Mesenteric fat pad (tissue), 1 donor: Measurements from ENCODE around the gene KIAA1958. TPM values are rescaled to one million over a fixed set of nuclear protein-coding genes. Genes with fewer than 3 reads are reported as not detected.
"Not testable (repeated sequence)": the region's sequence is repeated elsewhere in the genome, so short reads cannot be mapped to it uniquely, and the experiment has no call there.

Source experiments
- DNase-seq: peaks from one replicate; pipeline ENCODE4 v3.0.0-alpha.2; 2020; ENCODE audit warnings: low spot score
- total RNA-seq: library from RNA; stranded (reverse); fragmentation: NEBNext Ultra II Directional; extraction: Animal tissue kit (Norgen Biotek cat#: 25700); gene quantifications from one replicate; pipeline ENCODE4 v1.2.1, GENCODE V29; 2021
- donor health status: DM: yes; HTN: yes; CAD: no.

The KIAA1958 gene
- total RNA-seq, 1 donor from 2014 or later = 6.1 TPM

DNA sequence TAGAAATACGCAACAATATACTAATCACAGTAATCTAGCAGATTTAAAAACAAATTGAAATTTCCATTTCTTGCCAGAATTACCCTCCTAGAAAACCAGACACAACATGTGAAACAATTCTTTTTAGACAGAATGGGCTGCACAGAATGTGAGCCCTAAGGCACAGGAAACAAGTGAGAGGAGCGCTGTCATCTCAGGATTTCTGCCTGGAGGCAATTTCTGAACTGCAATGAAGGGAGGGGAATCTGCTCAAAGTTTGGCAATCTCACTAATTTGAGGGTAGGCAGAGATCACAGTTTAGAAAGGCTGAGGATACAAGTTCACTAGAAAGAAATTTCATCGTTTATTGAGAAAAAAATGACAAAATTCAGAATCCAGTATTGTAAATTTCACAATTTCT, 161.0 kb downstream of the KIAA1958 start:
- DNase-seq = no peak

- DNase-seq = no peak
These were observed 162.0 kb downstream of the KIAA1958 start for GRCh38 chr9:112648624-112649023.

DNA sequence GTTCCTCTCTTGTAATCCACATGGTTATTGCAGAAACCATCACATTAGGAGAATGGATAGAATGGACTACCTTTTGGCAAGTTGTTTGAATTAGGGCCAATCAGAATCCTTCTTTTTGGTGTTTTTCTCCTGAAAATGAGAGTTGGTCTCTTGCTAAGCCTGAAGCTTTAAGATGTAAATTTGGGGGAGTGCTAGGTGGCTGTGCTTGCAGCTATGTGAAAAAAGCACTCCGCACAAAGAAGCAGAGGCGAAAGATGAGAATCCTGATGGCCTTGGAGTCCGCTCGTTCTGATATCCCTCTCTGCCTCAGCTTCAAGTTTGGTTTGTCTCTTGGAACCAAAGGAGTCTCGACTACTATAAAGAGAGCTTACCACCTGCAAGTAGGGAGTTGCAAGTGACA, 167.7 kb downstream of the KIAA1958 start:
- no peak for DNase-seq

- no peak for DNase-seq
These were observed 169.0 kb downstream of the KIAA1958 start for GRCh38 chr9:112655668-112656067.

DNA sequence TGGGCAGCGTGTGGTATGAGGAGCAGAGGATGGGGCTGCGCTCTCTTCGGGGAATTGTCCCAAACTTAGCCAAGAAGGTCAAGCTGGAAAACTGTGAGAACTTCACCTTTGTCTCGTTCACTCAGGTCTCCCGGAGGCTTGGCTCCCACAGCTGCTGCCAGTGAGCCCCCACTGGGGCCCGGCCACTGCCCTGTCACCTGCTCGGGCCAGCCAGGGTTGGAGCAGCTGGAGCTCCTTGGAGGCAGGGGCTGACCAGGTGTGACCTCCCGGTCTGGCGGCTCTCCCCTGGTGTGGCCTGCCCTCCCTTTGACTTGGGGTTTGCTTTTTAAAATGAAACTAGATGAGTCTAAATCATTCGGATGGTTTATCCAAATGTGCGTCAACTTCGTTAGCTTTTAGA, 173.3 kb downstream of the KIAA1958 start:
- no peak for DNase-seq

GRCh38 chr9:112663681-112664080, 177.1 kb downstream of the KIAA1958 start:
- no peak for DNase-seq

GRCh38 chr9:112664531-112664930, 177.9 kb downstream of the KIAA1958 start:
- no peak for DNase-seq

- no peak for DNase-seq
These were observed 178.7 kb downstream of the KIAA1958 start for GRCh38 chr9:112665347-112665746.

DNA sequence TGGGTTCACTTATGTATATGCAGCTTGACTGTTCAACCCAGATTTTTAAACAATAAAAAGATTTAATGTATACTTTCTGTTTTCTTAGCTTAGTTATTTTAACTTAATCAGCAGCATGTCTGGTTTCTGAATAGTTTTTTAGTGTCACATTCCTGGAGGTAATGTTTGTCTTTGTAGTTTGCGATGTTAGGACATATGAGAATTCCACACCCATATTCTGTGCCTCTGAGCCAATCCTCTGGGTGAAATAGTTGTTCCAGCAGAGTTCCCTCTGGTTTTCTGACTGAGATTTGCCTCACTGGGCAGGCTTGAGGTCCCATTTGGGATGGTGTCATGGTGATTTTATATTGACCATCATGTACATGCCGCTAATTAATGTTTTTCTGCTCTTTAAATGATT, 182.7 kb downstream of the KIAA1958 start:
- no peak for DNase-seq

DNA sequence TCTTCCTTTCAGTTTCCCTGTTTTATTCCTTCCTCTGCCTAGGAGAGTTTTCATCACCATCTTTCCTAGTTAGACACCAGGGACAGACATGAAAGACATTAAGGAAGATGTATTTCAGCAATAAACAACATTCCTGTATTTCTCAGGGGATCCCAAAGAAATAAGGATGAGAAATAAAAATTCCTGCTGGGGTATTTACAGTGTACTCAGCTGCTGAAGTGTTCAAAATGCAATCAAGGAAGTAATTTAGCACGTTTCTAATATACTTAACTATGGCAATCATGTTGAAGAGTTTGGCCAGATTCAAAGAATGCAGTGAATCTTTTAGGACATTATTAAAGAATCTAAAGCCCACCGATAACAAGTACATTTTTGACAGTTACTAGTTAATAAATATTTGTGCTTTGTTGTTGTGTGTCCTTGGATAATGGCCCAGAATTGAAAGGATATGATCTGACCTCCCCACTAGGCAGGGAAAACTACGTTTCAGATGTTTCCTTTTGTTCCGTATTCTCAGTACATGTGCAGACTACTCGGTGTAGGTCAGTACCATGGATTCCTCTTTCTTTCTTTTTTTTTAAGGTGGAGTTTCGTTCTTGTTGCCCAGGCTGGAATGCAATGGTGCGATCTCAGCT, 184.5 kb downstream of the KIAA1958 start:
- no peak for DNase-seq

- DNase-seq = not testable (repeated sequence)
These were observed 186.6 kb downstream of the KIAA1958 start for GRCh38 chr9:112673221-112673620.

DNA sequence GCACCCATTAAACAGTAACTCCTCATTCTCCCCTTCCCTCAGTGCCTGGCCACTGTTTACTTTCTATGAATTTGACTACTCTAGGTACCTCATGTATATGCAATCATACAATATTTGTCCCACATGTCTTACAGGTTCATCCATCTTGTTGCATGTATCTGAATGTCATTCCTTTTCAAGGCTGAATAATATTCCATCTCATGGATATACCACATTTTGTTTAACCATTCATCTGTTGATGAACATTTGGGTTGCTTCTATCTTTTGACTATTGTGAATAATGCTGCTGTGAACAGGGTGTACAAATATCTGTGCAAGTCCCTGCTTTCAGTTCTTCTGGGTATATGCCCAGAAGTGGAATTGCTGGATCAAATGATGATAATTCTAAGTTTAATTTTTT, 190.4 kb downstream of the KIAA1958 start:
- DNase-seq = no peak

DNA sequence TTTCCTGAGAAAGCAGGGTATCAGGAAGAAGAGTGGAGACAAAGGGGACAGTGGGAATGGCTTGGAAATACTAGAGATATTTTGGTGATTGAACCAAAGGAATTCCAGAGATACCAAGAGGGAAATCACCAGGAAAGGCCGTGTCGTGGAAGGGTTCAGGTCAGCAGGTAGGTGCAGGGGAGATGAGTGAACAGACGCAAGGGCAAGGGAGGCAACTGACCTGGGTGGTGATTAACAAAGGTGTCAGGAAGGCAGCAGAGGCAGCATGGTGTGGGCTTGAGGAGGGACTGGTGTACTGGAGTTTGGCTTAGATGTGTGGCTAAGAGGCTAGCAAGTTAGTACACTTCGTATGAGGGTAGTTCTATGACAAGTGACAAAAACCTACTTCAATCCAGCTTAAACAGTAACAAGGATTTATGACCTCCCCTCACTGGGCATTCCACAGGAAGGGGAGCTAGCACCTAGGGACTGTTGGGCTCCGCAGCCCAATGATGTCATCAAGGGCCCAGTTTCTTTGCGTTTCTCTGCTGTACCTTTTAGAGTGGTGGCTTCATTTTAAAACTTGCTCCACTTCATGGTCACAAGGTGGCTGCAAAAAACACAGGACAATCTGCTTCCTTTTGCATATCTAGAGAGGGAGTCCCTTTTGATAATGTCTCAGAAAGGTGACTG, 194.2 kb downstream of the KIAA1958 start:
- no peak for DNase-seq

DNA sequence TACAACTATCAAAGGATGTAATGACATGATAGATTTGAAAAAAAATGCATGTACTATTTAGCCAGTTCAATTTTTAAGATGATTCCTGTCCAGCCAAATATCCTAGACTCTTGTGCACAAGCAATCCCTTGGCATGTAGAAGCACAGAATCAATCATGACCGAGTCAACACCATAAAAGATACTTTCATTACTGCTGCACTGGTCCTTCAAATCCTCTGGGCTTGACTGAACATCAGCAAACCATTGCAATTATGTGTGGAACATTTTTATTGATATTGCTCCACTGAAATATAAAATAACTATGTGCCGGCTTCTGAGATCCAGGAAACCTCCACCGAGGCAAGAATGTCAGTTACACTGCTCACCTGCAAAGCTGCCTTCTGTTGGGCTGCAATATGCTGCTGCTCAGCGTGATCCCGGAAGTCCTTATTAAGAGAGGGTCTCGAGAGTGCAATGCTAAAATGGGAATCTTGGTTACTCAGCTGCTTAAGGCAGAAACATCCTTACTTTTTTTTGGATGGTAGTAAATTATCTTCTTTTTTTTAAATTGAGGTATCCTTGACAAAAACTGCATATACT, 202.6 kb downstream of the KIAA1958 start:
- DNase-seq = no peak

DNA sequence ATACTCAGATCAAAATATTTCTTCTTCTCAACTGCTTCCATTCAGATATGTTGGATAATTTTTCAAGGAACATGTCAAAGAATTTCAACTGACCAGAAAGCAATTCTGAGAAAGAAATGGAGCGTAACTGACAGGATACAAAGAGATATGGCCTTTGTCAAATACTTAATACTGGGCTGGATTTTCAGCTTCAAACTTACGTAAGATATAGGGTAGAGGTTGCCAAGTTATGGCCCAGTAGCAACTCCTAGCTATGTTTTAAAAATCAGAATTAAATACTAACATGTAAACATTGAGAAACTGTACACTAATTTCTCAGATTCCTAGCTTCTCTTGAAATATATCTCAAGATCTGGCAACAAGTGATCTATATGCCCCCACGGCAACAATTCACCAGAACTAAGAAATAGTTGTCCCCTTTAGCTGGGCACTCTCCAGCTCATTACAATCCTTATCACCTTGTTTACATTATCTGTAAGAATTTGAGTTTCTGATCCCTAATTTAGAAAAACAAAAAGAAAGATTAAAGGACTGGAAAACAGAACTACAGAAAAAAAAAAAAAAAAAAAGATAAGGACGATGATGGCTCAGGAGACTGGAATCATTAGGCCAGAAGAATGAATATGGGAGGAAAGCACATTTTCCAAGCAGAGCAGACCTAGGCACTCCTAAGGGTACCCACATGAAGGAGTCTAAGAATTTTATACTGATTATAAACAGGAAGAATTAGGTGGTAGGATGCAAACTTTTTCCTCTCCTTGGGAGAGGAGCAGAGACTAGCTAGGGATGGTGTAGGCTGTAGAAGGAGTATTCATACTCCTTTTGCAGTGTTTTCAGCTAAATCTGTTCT, 208.3 kb downstream of the KIAA1958 start:
- DNase-seq = no peak

DNA sequence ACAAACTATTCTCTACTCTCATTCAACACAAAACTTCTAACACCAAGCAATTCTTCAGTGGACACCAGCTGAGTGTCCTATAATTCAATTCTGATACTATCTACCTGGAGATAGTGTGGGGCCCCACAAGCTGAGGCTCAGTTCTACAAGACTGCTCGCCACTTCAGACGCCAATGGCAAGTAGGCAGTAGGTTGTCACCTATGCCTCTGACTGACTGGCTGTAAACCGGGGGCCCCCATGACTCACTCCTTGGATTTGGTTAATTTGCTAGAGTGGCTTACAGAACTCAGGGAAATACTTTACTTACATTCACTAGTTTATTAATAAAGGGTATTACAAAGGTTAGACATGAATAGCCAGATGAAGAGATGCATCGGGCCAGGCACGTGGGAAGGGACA, 209.8 kb downstream of the KIAA1958 start:
- DNase-seq = no peak

DNA sequence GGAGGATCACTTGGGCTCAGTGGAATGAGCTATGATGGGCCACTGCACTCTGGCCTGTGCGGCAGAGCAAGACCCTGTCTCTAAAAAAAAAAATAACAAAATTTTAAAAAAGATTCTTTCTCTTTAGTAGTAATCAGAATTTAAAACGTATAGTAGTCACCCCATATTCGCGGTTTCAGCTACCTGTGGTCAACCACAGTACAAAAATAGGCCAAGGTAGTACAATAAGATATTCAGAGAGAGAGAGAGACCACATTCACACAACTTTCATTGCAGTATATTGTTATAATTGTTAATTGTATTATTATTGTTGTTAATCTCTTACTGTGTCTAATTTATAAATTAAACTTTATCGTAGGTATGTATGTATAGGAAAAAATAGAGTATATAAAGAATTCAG, 212.6 kb downstream of the KIAA1958 start:
- no peak for DNase-seq

DNA sequence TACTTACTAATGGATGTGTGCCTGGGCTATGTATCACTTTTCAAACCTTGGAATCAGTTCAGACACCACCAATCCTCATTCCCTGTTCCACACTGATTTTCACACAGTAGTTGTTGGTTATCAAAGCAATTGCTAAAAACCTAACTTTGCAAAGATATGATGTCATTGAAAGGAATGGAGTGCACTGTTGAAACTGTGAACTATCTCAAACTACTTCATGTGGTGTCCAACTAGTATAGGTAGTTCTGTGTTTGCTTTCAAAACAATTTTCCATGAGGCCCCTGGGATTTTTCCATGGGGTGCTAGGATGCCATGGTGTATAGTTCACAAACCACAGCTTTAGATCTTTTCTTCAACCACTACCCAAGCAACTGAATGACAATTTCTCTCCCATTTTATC, 213.5 kb downstream of the KIAA1958 start:
- DNase-seq = no peak

DNA sequence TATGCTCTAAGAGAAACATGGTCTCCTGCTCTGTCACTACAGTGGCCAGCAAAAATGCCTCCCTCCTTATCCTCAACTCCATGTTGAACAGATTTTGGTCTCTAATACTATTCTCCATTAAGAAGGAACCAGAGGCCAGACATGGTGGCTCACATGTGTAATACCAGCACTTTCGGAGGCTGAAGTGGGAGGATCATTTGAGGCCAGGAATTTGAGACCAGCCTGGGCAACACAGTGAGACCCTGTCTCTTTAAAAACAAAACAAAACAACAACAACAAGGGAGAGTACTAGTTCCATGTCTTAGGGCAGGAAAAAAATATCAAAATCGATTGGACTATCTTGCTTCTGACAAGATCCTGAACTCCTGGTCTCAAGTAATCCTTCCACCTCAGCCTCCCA, 216.7 kb downstream of the KIAA1958 start:
- no peak for DNase-seq

DNA sequence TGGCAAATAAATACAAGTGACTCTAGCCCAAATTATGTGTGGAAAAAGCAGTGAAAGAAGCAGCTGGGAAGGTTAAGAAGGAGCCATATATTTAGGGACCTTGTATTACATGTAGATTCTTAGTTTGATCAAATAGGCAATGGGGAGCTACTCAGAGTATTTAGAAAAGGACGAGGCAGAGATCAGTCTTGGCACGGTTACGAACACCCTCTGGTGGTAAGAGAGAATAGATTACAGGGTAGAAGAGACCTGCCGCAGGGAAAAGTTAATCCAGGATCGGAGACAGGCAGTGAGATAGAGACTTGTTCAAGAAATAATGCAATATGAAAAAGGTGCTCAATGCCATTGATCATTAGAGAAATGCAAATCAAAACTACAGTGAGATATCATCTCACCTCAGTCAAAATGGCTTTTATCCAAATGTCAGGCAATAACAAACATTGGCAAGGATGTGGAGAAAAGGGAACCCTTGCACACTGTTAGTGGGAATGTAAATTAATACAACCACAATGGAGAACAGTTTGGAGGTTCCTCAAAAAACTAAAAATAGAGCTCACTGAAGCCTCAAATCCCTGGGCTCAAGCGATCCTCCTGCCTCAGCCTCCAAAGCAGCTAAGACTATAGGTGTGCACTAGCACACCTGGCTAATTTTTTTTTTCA, 219.3 kb downstream of the KIAA1958 start:
- DNase-seq = no peak

- DNase-seq = no peak
These were observed 224.5 kb downstream of the KIAA1958 start for GRCh38 chr9:112711050-112711689.
